ENCODE results near the gene SH3GL3.

SH3GL3 gene

DNA sequence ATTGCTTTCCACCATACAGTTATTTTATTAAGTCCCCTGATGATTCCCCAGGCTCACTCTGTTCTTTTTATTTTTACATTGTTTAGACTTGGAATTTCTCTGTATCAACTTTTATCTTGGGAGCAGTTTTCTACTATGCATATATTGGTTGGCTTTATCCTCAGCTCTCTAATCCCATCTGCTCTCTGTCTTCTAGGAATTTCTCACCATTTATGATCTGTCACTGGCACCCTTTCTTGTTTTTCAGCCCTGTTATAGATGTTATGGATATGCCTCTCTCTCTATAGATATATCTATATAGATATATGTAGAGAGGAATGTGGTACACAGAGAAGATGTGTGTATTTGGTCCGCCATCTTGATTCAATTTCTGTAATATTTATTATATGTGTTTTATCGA is 90.5 kb downstream of the SH3GL3 start:
- Histone ChIP-seq H3K4me3 (ENCODE audit: low read depth, low read length) (no peak overlapping the region), H3K4ac (ENCODE audit: low read depth, low read length) (no peak overlapping the region), H2BK12ac (ENCODE audit: low read length) (no peak overlapping the region), H2AK5ac (ENCODE audit: low read length) (no peak overlapping the region), H3K18ac (ENCODE audit: low read length) (no peak overlapping the region), H4K91ac (ENCODE audit: low read depth, low read length) (no peak overlapping the region), H3K4me2 (ENCODE audit: low read length) (no peak overlapping the region), H3K36me3 (ENCODE audit: control insufficient read depth in 1 of 2, insufficient read depth in 2 of 2, low read length in 2 of 2) (no peaks in the 10 kb centered on the region), H3K4me1 (ENCODE audit: control insufficient read depth in 1 of 2, insufficient read depth in 2 of 2, low read length in 2 of 2) (peaks cover 0 to 2% of the 10 kb centered on the region in 2 experiments), H3K9me3 (ENCODE audit: insufficient read depth, low read depth, low read length) (no peaks in the 10 kb centered on the region), H3K9ac (ENCODE audit: low read length) (no peak overlapping the region), H4K8ac (ENCODE audit: low read depth, low read length) (no peak overlapping the region), H2BK120ac (ENCODE audit: insufficient read depth, low read length, poor library complexity) (no peak overlapping the region), H3K14ac (ENCODE audit: low read length) (no peak overlapping the region), H2AFZ (ENCODE audit: insufficient read depth, low read length, poor library complexity) (no peak overlapping the region), H3K27me3 (ENCODE audit: insufficient read depth, low read length) (no peaks in the 10 kb centered on the region), H3K79me2 (ENCODE audit: control insufficient read depth, insufficient read depth, low read length, poor library complexity) (no peaks in the 10 kb centered on the region), H4K12ac (ENCODE audit: low read depth, low read length) (no peak overlapping the region), H3K79me1 (ENCODE audit: low read length) (no peaks in the 10 kb centered on the region), H2BK5ac (ENCODE audit: low read depth, low read length, poor library complexity) (no peak overlapping the region), H3K23ac (ENCODE audit: low read length) (no peak overlapping the region), H3K27ac (ENCODE audit: low read depth, low read length) (no peak overlapping the region)
- no CpG with 5 or more reads among the region's 2 CpGs for WGBS (ENCODE audit: extremely low coverage, insufficient coverage, insufficient read length)
- DNase-seq, result no peak

DNA sequence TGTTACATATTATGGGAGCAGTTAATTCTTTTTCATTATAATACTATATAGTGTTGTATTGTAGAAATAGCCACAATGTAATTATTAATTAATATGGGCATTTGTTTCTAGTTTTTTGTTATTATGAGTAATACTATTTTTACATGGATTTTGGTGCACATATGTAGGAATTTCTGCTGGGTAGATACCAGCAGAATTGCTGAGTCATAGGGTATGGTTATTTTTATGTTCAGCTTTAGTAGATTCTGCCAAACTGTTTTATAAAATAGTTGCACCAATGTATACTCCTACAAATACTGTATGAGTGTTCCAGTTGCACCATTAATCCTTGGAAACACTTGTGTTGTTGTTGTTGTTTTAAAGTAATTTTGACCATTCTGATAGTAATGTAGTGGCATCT is 91.5 kb downstream of the SH3GL3 start:
- H3K79me1 ChIP-seq (ENCODE audit: low read length), result no peaks in the 10 kb centered on the region
- no peak overlapping the region for H2BK120ac ChIP-seq (ENCODE audit: insufficient read depth, low read length, poor library complexity)
- no peak overlapping the region for H2AFZ ChIP-seq (ENCODE audit: insufficient read depth, low read length, poor library complexity)
- H4K91ac ChIP-seq (ENCODE audit: low read depth, low read length), result no peak overlapping the region
- H3K27ac ChIP-seq (ENCODE audit: low read depth, low read length), result no peak overlapping the region
- no peak overlapping the region for H3K18ac ChIP-seq (ENCODE audit: low read length)
- H3K9me3 ChIP-seq (ENCODE audit: insufficient read depth, low read depth, low read length), result no peaks in the 10 kb centered on the region
- no peaks in the 10 kb centered on the region for H3K36me3 ChIP-seq (ENCODE audit: control insufficient read depth in 1 of 2, insufficient read depth in 2 of 2, low read length in 2 of 2)
- no peak overlapping the region for H3K23ac ChIP-seq (ENCODE audit: low read length)
- no peak overlapping the region for H3K14ac ChIP-seq (ENCODE audit: low read length)
- DNase-seq, result no peak
- no peak overlapping the region for H3K4ac ChIP-seq (ENCODE audit: low read depth, low read length)
- no peak overlapping the region for H2BK12ac ChIP-seq (ENCODE audit: low read length)
- H2AK5ac ChIP-seq (ENCODE audit: low read length), result no peak overlapping the region
- no peak overlapping the region for H3K4me3 ChIP-seq (ENCODE audit: low read depth, low read length)
- no peak overlapping the region for H3K4me2 ChIP-seq (ENCODE audit: low read length)
- H3K9ac ChIP-seq (ENCODE audit: low read length), result no peak overlapping the region
- no peaks in the 10 kb centered on the region for H3K79me2 ChIP-seq (ENCODE audit: control insufficient read depth, insufficient read depth, low read length, poor library complexity)
- H4K8ac ChIP-seq (ENCODE audit: low read depth, low read length), result no peak overlapping the region
- peaks cover 0 to 2% of the 10 kb centered on the region in 2 experiments for H3K4me1 ChIP-seq (ENCODE audit: control insufficient read depth in 1 of 2, insufficient read depth in 2 of 2, low read length in 2 of 2)
- no peak overlapping the region for H2BK5ac ChIP-seq (ENCODE audit: low read depth, low read length, poor library complexity)
- H4K12ac ChIP-seq (ENCODE audit: low read depth, low read length), result no peak overlapping the region
- no peaks in the 10 kb centered on the region for H3K27me3 ChIP-seq (ENCODE audit: insufficient read depth, low read length)

DNA sequence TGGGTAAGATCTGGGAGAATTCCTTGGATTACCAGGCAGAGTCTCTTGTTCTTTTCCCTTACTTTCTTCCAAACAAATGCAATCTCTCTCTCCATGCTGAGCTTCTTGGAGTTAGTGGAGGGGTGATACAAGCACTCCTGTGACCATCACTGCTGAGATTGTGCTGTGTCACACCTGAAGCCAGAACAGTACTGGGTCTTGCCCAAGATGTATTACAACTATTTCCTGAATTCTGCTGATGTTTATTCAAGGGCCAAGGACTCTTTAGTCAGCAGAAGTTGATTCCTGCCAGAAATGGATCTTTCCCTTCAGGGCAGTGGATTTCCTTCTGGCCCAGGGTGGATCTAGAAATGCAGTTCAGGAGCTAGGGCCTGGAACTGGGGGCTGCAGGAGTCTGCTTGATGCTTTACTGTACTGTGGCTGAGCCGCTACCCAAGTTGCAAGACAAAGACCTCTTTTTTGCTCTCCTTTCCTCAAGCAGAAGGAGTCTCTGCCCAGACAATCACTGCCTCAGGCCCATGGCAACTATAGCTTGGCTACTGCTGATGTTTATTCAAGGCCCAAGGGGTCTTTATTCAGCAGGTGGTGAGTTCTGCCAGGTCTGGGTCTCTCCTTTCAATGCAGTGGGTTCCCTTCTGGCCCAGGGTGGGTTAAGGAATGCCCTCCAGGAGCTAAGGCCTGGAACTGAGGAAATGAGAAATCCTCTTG is 98.8 kb downstream of the SH3GL3 start:
- no peak overlapping the region for H2AK5ac ChIP-seq (ENCODE audit: low read length)
- H3K4me2 ChIP-seq (ENCODE audit: low read length), result no peak overlapping the region
- no peak overlapping the region for H2BK12ac ChIP-seq (ENCODE audit: low read length)
- H4K8ac ChIP-seq (ENCODE audit: low read depth, low read length), result no peak overlapping the region
- H3K14ac ChIP-seq (ENCODE audit: low read length), result no peak overlapping the region
- no peak for DNase-seq
- no peak overlapping the region for H3K18ac ChIP-seq (ENCODE audit: low read length)
- no peaks in the 10 kb centered on the region for H3K27me3 ChIP-seq (ENCODE audit: insufficient read depth, low read length)
- H2BK5ac ChIP-seq (ENCODE audit: low read depth, low read length, poor library complexity), result no peak overlapping the region
- no peak overlapping the region for H3K9ac ChIP-seq (ENCODE audit: low read length)
- H3K23ac ChIP-seq (ENCODE audit: low read length), result no peak overlapping the region
- H3K4me3 ChIP-seq (ENCODE audit: low read depth, low read length), result no peak overlapping the region
- H2BK120ac ChIP-seq (ENCODE audit: insufficient read depth, low read length, poor library complexity), result no peak overlapping the region
- no peaks in the 10 kb centered on the region for H3K79me2 ChIP-seq (ENCODE audit: control insufficient read depth, insufficient read depth, low read length, poor library complexity)
- no peak overlapping the region for H4K91ac ChIP-seq (ENCODE audit: low read depth, low read length)
- H3K4me1 ChIP-seq (ENCODE audit: control insufficient read depth in 1 of 2, insufficient read depth in 2 of 2, low read length in 2 of 2), result peaks cover 3 to 5% of the 10 kb centered on the region in 2 experiments
- no peaks in the 10 kb centered on the region for H3K9me3 ChIP-seq (ENCODE audit: insufficient read depth, low read depth, low read length)
- H3K4ac ChIP-seq (ENCODE audit: low read depth, low read length), result no peak overlapping the region
- WGBS (ENCODE audit: extremely low coverage, insufficient coverage, insufficient read length), result no CpG with 5 or more reads among the region's 1 CpG
- H3K36me3 ChIP-seq (ENCODE audit: control insufficient read depth in 1 of 2, insufficient read depth in 2 of 2, low read length in 2 of 2), result no peaks in the 10 kb centered on the region
- H3K79me1 ChIP-seq (ENCODE audit: low read length), result no peaks in the 10 kb centered on the region
- no peak overlapping the region for H2AFZ ChIP-seq (ENCODE audit: insufficient read depth, low read length, poor library complexity)
- H3K27ac ChIP-seq (ENCODE audit: low read depth, low read length), result no peak overlapping the region
- H4K12ac ChIP-seq (ENCODE audit: low read depth, low read length), result no peak overlapping the region

DNA sequence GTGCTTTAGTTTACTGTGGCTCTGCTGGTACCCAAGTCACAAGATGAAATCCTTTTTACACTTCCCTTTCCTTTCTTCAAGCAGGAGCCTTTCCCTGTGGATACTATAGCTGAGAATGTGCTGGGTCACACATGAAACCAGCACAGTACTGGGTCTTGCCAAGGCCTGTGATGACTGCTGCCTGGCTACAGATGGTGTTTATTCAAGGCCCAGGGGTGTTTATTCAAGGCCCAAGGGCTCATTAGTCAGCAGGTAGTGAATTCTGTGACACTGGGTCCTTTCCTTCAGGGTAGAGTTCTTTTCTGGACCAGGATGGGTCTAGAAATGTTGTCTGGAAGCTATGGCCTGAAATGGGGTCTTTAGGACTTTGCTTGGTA is 99.4 kb downstream of the SH3GL3 start:
- Histone ChIP-seq H3K14ac (ENCODE audit: low read length) (no peak overlapping the region), H2AFZ (ENCODE audit: insufficient read depth, low read length, poor library complexity) (no peak overlapping the region), H3K27ac (ENCODE audit: low read depth, low read length) (no peak overlapping the region), H3K9ac (ENCODE audit: low read length) (no peak overlapping the region), H2BK120ac (ENCODE audit: insufficient read depth, low read length, poor library complexity) (no peak overlapping the region), H4K12ac (ENCODE audit: low read depth, low read length) (no peak overlapping the region), H3K4ac (ENCODE audit: low read depth, low read length) (no peak overlapping the region), H2AK5ac (ENCODE audit: low read length) (no peak overlapping the region), H3K4me3 (ENCODE audit: low read depth, low read length) (no peak overlapping the region), H4K91ac (ENCODE audit: low read depth, low read length) (no peak overlapping the region), H3K4me2 (ENCODE audit: low read length) (no peak overlapping the region), H3K36me3 (ENCODE audit: control insufficient read depth in 1 of 2, insufficient read depth in 2 of 2, low read length in 2 of 2) (no peaks in the 10 kb centered on the region), H3K9me3 (ENCODE audit: insufficient read depth, low read depth, low read length) (no peaks in the 10 kb centered on the region), H2BK12ac (ENCODE audit: low read length) (no peak overlapping the region), H3K79me1 (ENCODE audit: low read length) (no peaks in the 10 kb centered on the region), H3K4me1 (ENCODE audit: control insufficient read depth in 1 of 2, insufficient read depth in 2 of 2, low read length in 2 of 2) (peaks cover 3 to 5% of the 10 kb centered on the region in 2 experiments), H4K8ac (ENCODE audit: low read depth, low read length) (no peak overlapping the region), H2BK5ac (ENCODE audit: low read depth, low read length, poor library complexity) (no peak overlapping the region), H3K27me3 (ENCODE audit: insufficient read depth, low read length) (no peaks in the 10 kb centered on the region), H3K23ac (ENCODE audit: low read length) (no peak overlapping the region), H3K79me2 (ENCODE audit: control insufficient read depth, insufficient read depth, low read length, poor library complexity) (no peaks in the 10 kb centered on the region), H3K18ac (ENCODE audit: low read length) (no peak overlapping the region)
- DNase-seq, result no peak

Measured in trophoblast cell (in vitro differentiated cells and primary cell).